A673 (cell line): ENCODE data around the gene ADAMTS1.

ENCODE experiments used
- CTCF ChIP-seq: fragments of 300-800, 200-600 bp; sonication (generic); conservative IDR thresholded peaks from 2 replicates; pipeline ENCODE4 v1.5.1; 2017; ENCODE audit warnings: low read depth, mild to moderate bottlenecking, antibody characterized with exemption, low read length, moderate library complexity, mixed read lengths
- EZH2 ChIP-seq: fragments of 200-600 bp; sonication (generic); IDR thresholded peaks from 2 replicates; pipeline ENCODE4 v1.6.1; 2017; ENCODE audit warnings: borderline replicate concordance, low read depth, mild to moderate bottlenecking, mixed read lengths, antibody characterized with exemption, low read length; ENCODE audit not compliant: poor library complexity, severe bottlenecking

- TF ChIP-seq EZH2, result no peak
- TF ChIP-seq CTCF, result no peak
Measured at GRCh38 chr21:26847002-26847401, 1.8 kb upstream of the ADAMTS1 start.
